OCI-LY7 (cell line): ENCODE measurements around the gene SLC13A5. TPM values are rescaled to one million over a fixed set of nuclear protein-coding genes. Genes with fewer than 3 reads are reported as not detected.

Experiments
- BruUV-seq: library from RNA; stranded (reverse); fragments of 400-500 nt; replicated peaks from 2 replicates; lab custom pipeline; 2021; lab: Mats Ljungman, UMichigan
- CTCF ChIA-PET: fragments of 300-600 bp; sonication (Branson Sonifier 250); formaldehyde crosslinking; loops from one replicate; lab custom pipeline; 2022; ENCODE audit warnings: antibody characterized with exemption; ENCODE audit not compliant: unreplicated experiment; lab: Charles Lee
- POLR2A ChIA-PET: fragments of 300-600 bp; sonication (Branson Sonifier 250); formaldehyde crosslinking; loops from one replicate; lab custom pipeline; 2022; ENCODE audit warnings: antibody characterized with exemption; lab: Charles Lee
- DNase-seq: peaks from one replicate; pipeline ENCODE4 v3.0.0-alpha.2; 2015; ENCODE audit warnings: low spot score
- H2AFZ ChIP-seq: fragments of 200-600 bp; sonication (generic), shearing (Covaris generic); 2 replicates; pipeline ENCODE4 v1.6.1; 2014; ENCODE audit warnings: mild to moderate bottlenecking, antibody characterized with exemption, low read length, moderate library complexity
- H3K27ac ChIP-seq: fragments of 200-600 bp; sonication (generic); 2 replicates; pipeline ENCODE4 v1.5.1; 2014; ENCODE audit warnings: mixed run types, low read depth, mild to moderate bottlenecking, moderate library complexity, low read length, inconsistent platforms; ENCODE audit not compliant: poor library complexity, severe bottlenecking
- H3K36me3 ChIP-seq: fragments of 200-600 bp; sonication (generic); 2 replicates; pipeline ENCODE4 v1.6.1; 2014; ENCODE audit warnings: mild to moderate bottlenecking, antibody characterized with exemption, low read length, moderate library complexity, mixed read lengths; ENCODE audit not compliant: insufficient read depth
- H3K4me1 ChIP-seq: fragments of 200-600 bp; sonication (generic); 2 replicates; pipeline ENCODE4 v1.5.1; 2014; ENCODE audit warnings: mild to moderate bottlenecking, low read length; ENCODE audit not compliant: insufficient read depth, poor library complexity, severe bottlenecking
- H3K4me2 ChIP-seq: fragments of 200-600 bp; sonication (generic); 2 replicates; pipeline ENCODE4 v1.6.1; 2014; ENCODE audit warnings: mild to moderate bottlenecking, low read length
- H3K4me3 ChIP-seq: fragments of 200-600 bp; sonication (generic); 2 replicates; pipeline ENCODE4 v1.5.1; 2014; ENCODE audit warnings: mild to moderate bottlenecking, low read depth, low read length; ENCODE audit not compliant: poor library complexity, severe bottlenecking
- H3K79me2 ChIP-seq: fragments of 200-600 bp; sonication (generic); 2 replicates; pipeline ENCODE4 v1.6.1; 2016; ENCODE audit warnings: low read depth, mild to moderate bottlenecking, low read length, moderate library complexity, mixed read lengths; ENCODE audit not compliant: insufficient read depth
- H3K9me2 ChIP-seq: fragments of 200-600 bp; sonication (generic); 2 replicates; pipeline ENCODE4 v1.6.1; 2016; ENCODE audit warnings: mild to moderate bottlenecking, low read length, mixed read lengths; ENCODE audit not compliant: insufficient read depth
- H3K9me3 ChIP-seq: fragments of 200-600 bp; sonication (generic); 2 replicates; pipeline ENCODE4 v1.6.1; 2014; ENCODE audit warnings: mild to moderate bottlenecking, mixed run types, low read length, mixed read lengths
- H4K20me1 ChIP-seq: fragments of 200-600 bp; sonication (generic); 2 replicates; pipeline ENCODE4 v1.6.1; 2014; ENCODE audit warnings: mild to moderate bottlenecking, antibody characterized with exemption, low read length, moderate library complexity, mixed read lengths; ENCODE audit not compliant: insufficient read depth
- EZH2phosphoT487 ChIP-seq: fragments of 200-600 bp; sonication (generic); IDR thresholded peaks from 2 replicates; pipeline ENCODE4 v1.6.1; 2018; ENCODE audit warnings: low read depth, borderline replicate concordance, mild to moderate bottlenecking, mixed run types, antibody characterized with exemption, low read length, moderate library complexity, mixed read lengths
- intact Hi-C: fragments of 100-400 bp; cut with micrococcal nuclease; formaldehyde crosslinking; loops from one replicate; pipeline ENCODE4 v1.10.0; 2022; ENCODE audit not compliant: unreplicated experiment
- microRNA-seq: library from miRNA; unstranded; fragments of <30 nt; microRNA quantifications from one replicate; pipeline ENCODE4 v1.2.0, GENCODE V29; 2022; ENCODE audit warnings: borderline replicate concordance
- small RNA-seq: library from RNA; depleted of rRNA; stranded (forward); fragments of <200 nt; gene quantifications from one replicate; pipeline ENCODE3, GENCODE V24; 2014
- total RNA-seq, 2 experiments: library from RNA; depleted of rRNA in 1 of 2; stranded (reverse); fragments of >200 nt in 1 of 2; shearing (Covaris generic) in 1 of 2; gene quantifications; 2 replicates each; pipeline ENCODE4 v1.2.3, GENCODE V29; 2014 to 2022
- TF ChIP-seq, protein P1 (sequence below): fragments of 200-600 bp; sonication (generic); conservative IDR thresholded peaks from 2 replicates; pipeline ENCODE4 v1.5.1; 2014; ENCODE audit warnings: mild to moderate bottlenecking, antibody characterized with exemption, low read length, moderate library complexity, mixed read lengths

SLC13A5 gene
- total RNA-seq, 2 experiments from 2014 or later: not detected

DNA sequence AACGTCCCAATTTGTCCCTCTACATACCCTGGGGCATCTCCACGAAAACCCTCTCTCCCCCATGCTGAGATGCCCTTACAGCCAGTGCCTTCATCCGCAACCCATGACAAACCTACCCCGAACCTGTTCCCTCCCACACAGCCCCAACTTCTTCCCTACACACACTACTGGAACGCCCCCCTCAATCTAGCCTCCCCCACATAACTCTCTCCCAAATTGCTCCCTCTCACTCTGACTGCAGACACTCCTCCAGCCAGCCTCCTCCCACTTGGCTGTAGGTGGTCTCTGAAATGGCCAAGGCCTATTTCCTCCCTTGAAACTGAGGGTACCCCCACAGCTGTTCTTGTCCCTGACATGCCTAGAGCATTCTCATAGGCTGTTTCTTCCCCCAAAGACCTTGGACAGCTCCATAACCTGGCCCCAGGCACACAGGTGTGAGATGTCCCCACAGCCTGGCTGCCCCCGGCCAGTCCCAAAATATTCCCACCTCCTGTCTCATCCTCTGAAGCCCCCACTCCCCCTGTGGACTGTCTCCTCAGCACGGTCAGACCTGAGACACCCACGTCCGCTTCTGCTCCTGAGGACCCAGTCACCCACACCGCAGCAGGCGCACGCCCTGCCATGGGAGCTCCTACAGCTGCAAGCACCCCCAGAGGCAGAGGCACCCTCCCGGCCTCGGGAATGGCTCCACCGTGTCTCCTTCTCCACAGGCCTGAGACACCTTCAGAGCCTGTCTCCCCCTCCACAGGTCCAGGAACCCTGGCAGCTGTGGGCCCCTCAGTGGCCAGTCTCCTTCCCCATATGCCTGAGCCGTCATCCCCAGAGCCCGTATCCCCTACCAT is 76.3 kb downstream of the SLC13A5 start:
- intact Hi-C loops: no loop called here
- H3K4me2 ChIP-seq: no peak overlapping the region
- no peak overlapping the region for H3K4me3 ChIP-seq

DNA sequence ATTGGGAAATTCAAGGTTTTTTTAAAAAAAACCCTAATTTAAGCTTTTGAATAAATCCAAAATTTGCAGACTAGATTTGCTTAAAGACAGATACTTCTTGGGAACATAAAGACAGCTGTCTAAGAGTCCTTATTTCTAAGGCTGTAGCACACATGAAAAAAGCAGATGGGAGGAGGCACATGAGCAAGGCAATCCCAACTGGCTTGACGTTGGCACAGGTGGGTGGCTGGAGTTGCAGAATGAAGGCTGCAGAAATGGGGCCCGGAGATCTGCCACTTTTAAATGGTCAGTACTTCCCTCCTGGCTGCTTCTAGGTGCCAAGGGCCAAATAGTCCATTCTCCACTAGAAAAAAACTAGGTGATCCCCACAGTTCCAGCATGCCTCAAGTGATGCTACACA is 77.1 kb downstream of the SLC13A5 start:
- Histone ChIP-seq H3K4me3 (no peak overlapping the region), H3K36me3 (peaks cover 32% of the 10 kb centered on the region), H3K4me1 (peaks cover 8% of the 10 kb centered on the region), H3K79me2 (peaks cover 4% of the 10 kb centered on the region; the same call in 1 of the 2 replicates), H3K9me3 (peaks cover 7% of the 10 kb centered on the region; the same call in 1 of the 2 replicates), H4K20me1 (no peaks in the 10 kb centered on the region), H2AFZ (no peak overlapping the region), H3K27ac (no peak overlapping the region), H3K9me2 (no peaks in the 10 kb centered on the region), H3K4me2 (no peak overlapping the region)
- BruUV-seq: no TSS peak
- TF ChIP-seq, protein P1, sequence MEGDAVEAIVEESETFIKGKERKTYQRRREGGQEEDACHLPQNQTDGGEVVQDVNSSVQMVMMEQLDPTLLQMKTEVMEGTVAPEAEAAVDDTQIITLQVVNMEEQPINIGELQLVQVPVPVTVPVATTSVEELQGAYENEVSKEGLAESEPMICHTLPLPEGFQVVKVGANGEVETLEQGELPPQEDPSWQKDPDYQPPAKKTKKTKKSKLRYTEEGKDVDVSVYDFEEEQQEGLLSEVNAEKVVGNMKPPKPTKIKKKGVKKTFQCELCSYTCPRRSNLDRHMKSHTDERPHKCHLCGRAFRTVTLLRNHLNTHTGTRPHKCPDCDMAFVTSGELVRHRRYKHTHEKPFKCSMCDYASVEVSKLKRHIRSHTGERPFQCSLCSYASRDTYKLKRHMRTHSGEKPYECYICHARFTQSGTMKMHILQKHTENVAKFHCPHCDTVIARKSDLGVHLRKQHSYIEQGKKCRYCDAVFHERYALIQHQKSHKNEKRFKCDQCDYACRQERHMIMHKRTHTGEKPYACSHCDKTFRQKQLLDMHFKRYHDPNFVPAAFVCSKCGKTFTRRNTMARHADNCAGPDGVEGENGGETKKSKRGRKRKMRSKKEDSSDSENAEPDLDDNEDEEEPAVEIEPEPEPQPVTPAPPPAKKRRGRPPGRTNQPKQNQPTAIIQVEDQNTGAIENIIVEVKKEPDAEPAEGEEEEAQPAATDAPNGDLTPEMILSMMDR: no peak
- TF ChIP-seq EZH2phosphoT487: no peak
- ChIA-PET POLR2A (no interaction called here), CTCF (no interaction called here)
- no peak for DNase-seq
- intact Hi-C loops: no loop called here

More for the DNA sequence above, 76.3 kb downstream of the SLC13A5 start:
- CTCF ChIA-PET: no interaction called here
- Histone ChIP-seq H4K20me1 (peaks cover 4% of the 10 kb centered on the region; the same call in 1 of the 2 replicates), H3K9me3 (peaks cover 7% of the 10 kb centered on the region; the same call in 1 of the 2 replicates), H3K9me2 (no peaks in the 10 kb centered on the region), H3K27ac (no peak overlapping the region), H3K79me2 (peaks cover 11% of the 10 kb centered on the region; the same call in 1 of the 2 replicates), H3K36me3 (peaks cover 31% of the 10 kb centered on the region), H2AFZ (no peak overlapping the region), H3K4me1 (peaks cover 10% of the 10 kb centered on the region)
- TF ChIP-seq EZH2phosphoT487: no peak
- TF ChIP-seq, protein P1: no peak
- DNase-seq: no peak
- BruUV-seq: no TSS peak
- POLR2A ChIA-PET: no interaction called here

Small RNA genes lying within 50 kb of the gene (microRNA-seq; reads per million reads assigned to microRNA genes)
- gene MIR4520-1 (not detected), gene MIR4520-2 (not detected)

Small RNA genes lying within 50 kb of the gene (small RNA-seq; reads per million reads assigned to genes)
- not detected for gene AC004706.2
- not detected for gene MIR4520-1

Other genes with a start within 250 kb of the SLC13A5 start
- 0.76 and 1.2 TPM in 2 replicates for gene PITPNM3, start 156.8 kb downstream of the SLC13A5 start, total RNA-seq (2014; rRNA removed; shearing (Covaris generic))
- 1.2 and 1.6 TPM in 2 replicates for gene PITPNM3, start 156.8 kb downstream of the SLC13A5 start, total RNA-seq (2022)
- 18.9 and 20.8 TPM in 2 replicates for gene KIAA0753, start 72.7 kb downstream of the SLC13A5 start, total RNA-seq (2014; rRNA removed; shearing (Covaris generic))
- 26.0 and 29.8 TPM in 2 replicates for gene KIAA0753, start 72.7 kb downstream of the SLC13A5 start, total RNA-seq (2022)
- gene TXNDC17, start 72.3 kb downstream of the SLC13A5 start, total RNA-seq (2014; rRNA removed; shearing (Covaris generic)): 52.8 and 63.7 TPM in 2 replicates
- gene TXNDC17, start 72.3 kb downstream of the SLC13A5 start, total RNA-seq (2022): 63.5 and 81.4 TPM in 2 replicates
- 11.6 and 14.6 TPM in 2 replicates for gene MED31, start 61.8 kb downstream of the SLC13A5 start, total RNA-seq (2014; rRNA removed; shearing (Covaris generic))
- 21.7 and 25.2 TPM in 2 replicates for gene MED31, start 61.8 kb downstream of the SLC13A5 start, total RNA-seq (2022)
- 1.3 and 2.4 TPM in 2 replicates for gene C17orf100, start 61.6 kb downstream of the SLC13A5 start, total RNA-seq (2014; rRNA removed; shearing (Covaris generic))
- gene C17orf100, start 61.6 kb downstream of the SLC13A5 start, total RNA-seq (2022): 5.2 and 5.6 TPM in 2 replicates
- 0.38 and 0.77 TPM in 2 replicates for gene XAF1, start 42.7 kb upstream of the SLC13A5 start, total RNA-seq (2014; rRNA removed; shearing (Covaris generic))
- gene XAF1, start 42.7 kb upstream of the SLC13A5 start, total RNA-seq (2022): 0.46 TPM in 1 of 2 replicates, not detected in the other
- gene FBXO39, start 62.8 kb upstream of the SLC13A5 start, total RNA-seq (2014; rRNA removed; shearing (Covaris generic)): not detected in 2 replicates
- gene FBXO39, start 62.8 kb upstream of the SLC13A5 start, total RNA-seq (2022): not detected in 2 replicates
- not detected in 2 replicates for gene TEKT1, start 118.4 kb upstream of the SLC13A5 start, total RNA-seq (2014; rRNA removed; shearing (Covaris generic))
- not detected in 2 replicates for gene TEKT1, start 118.4 kb upstream of the SLC13A5 start, total RNA-seq (2022)